Activated gamma-delta T cell (primary cell): ENCODE measurements around the gene TBC1D23.

Experiments used
- DNase-seq: peaks from one replicate; lab custom pipeline; 2025; lab: John Stamatoyannopoulos, UW

TBC1D23 gene

GRCh38 chr3:100352296-100353231 is 91.8 kb downstream of the TBC1D23 start:
- DNase-seq, result no peak

DNA sequence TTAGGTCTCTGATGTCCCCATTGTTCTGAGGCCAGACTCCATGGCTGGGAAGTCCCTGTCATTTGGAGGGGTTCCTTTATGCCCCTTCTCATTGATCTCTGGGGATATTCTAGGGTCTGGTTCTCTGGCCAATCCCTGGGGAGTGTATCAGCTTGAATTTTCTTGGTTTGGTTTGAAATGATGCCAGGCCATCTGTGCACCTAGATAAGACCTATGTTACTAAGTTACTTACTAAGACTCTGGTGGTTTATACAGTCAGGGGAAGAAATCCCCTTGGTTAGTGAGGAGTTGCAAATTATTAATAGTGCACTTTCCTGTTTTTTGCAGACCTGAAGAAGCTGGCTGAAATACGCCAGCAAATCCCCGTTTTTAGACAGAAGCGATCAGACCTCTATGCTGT is 94.1 kb downstream of the TBC1D23 start:
- no peak for DNase-seq

DNA sequence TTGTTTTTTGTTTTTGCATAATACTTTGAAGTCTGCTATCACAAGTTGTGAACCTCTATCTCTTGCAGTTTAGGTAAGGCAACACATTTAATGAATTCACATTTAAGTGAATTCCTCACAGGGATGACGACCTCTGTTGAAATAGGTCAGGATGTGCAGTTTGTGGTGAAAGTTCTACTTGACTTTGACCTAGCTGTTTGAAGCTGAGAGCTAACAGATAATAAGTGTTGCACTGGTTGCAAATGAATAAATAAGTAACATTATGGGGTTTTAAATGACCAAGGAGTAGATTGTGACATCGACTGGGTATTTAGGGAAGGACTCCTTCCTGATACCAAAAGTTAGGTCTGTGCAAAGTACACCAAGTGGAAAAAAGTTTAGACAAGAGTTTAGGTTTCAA is 97.6 kb downstream of the TBC1D23 start:
- DNase-seq, result no peak

DNA sequence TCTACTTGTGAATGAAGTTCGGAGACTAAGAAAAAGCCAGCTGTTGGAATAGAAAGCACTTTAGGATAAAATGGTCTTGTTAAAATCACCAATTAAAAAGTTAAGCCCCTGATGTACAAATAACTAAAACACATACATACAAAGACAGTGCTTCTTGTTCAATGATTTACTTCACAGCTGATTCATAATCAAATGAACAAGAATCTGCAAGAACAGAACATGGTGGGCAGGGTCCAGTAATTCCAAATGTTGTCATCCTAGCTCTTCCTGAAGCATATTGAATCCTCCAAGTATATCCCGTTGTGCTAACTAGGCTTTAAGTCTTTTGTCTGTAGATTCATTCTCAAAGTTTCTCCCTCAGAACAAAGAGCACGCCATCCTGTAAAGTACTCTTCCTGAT is 98.2 kb downstream of the TBC1D23 start:
- DNase-seq, result no peak

DNA sequence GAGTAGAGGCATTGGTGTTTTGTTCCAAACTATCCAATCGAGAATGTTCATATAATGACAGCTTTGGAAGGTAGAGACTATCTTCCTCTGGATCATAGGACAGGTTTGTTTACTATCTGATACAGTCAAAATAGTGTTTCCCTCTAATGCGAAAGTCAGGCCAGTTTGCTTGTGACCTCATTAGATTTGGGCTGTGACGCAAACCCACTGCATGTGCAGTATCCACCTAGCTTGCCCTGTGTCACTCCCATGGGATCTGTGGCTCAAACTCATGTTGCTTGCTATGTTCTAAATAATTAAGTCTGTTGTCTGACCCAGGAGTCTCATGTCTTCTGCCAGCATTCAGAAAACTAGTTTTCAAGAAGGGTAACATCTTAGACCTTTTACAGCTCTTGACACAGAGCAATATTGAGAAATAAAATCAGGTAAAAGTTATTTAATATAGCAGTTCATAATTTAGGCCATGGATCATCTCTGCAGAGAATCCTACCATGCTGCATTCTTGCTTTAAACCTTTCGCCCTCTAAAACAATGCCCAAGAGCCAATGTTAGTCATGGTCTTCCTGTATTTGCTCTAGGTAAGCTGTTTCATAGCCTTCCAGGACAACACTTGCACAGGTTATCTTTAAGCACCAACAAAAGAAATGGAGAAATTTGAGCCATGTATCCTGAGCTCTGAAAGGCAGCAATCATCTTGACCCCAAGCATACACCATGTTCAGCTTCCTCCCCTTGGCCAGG is 100.1 kb downstream of the TBC1D23 start:
- DNase-seq, result no peak

DNA sequence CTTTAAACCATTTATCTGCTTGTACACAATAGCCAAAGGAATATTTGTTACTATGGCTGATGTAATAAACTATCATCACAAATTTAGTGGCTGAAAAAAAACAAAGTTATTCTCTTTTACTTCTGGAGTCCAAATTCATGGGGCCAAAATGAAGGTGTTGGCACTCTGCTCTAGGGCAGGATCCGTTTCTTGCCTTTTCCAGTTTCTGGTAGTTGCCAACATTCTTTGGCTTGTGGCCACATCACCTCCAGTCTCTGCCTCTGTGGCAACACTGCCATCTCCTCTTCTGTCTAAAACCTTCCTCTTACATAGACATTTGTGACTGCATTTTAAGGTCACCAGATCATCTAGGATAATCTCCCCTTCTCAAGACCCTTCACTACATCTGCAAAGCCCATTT is 101.1 kb downstream of the TBC1D23 start:
- no peak for DNase-seq

DNA sequence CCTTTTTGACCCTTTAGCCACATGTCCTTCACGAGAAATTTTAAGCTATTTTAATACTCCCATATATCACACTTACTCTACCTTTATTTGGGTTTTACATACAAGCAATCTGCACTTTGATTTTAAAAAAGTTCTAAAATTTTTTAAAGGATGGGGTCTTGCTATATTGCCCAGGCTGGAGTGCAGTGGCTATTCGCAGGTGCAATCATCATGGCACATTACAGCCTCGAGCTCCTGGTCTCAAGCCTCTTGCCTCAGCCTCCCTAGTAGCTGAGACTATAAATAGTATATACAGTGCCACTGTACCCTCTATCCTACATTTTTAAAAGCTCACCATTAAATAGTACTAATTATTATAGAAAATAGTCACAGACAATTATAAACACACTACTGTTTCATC is 103.6 kb downstream of the TBC1D23 start:
- DNase-seq, result no peak

DNA sequence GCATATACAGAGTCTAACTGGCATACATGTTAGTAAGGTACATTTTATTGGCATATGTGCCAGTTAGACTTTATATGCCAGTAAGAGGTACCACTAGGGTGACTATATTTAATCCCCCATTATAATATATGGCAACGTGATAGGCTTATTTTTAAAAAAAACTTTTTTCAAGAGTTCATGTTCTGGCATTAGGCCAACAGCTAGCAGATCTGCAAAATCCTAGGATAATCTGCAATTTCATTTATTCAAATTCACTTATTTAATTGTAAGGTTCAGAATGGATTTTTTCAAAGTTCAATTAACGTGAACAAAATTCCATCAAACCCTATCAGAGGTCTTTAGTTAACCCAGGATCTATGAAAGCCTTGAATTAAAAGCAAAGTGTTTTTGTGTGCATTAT is 105.6 kb downstream of the TBC1D23 start:
- no peak for DNase-seq

- DNase-seq, result no peak
Observed at GRCh38 chr3:100368441-100368840, 107.6 kb downstream of the TBC1D23 start.

DNA sequence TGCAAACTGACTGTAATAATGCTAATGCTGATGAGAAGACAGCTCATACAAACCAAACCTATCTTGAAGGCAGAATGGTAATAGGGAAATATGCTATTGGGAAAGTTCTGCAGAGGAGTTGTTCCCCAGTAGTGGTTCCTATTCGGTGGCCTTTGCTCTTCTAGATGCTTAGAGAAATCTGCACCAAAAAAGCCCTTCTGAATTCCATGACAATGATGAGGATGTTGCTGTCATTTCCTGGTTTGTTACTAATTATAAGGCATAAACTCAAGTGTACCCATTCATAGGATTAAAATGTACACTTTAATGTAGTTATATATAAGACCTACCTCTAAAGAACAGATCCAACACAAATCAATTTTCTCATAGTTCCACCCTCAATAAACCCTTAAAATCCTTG is 110.0 kb downstream of the TBC1D23 start:
- DNase-seq, result no peak

GRCh38 chr3:100374521-100374920 is 113.7 kb downstream of the TBC1D23 start:
- no peak for DNase-seq
